HG03159 (cell line): ENCODE results near the gene PHLDB3.

Source experiments
- ATAC-seq: cut with Tn5 transposase; IDR thresholded peaks from one replicate; pipeline ENCODE4 v1.9.1; 2021; ENCODE audit warnings: mild to moderate bottlenecking, moderate library complexity; ENCODE audit not compliant: unreplicated experiment

The PHLDB3 gene

GRCh38 chr19:43471091-43471490 lies 33.5 kb downstream of the PHLDB3 start:
- ATAC-seq: no peak

- no peak for ATAC-seq
Observed at GRCh38 chr19:43470288-43470687, 34.3 kb downstream of the PHLDB3 start.

- ATAC-seq: no peak
Observed at GRCh38 chr19:43469160-43469480, 35.4 kb downstream of the PHLDB3 start.

GRCh38 chr19:43468354-43469159 lies 36.0 kb downstream of the PHLDB3 start:
- ATAC-seq: no peak

GRCh38 chr19:43467730-43468129 lies 36.8 kb downstream of the PHLDB3 start:
- ATAC-seq: no peak

GRCh38 chr19:43467276-43467675 lies 37.3 kb downstream of the PHLDB3 start:
- ATAC-seq: no peak

GRCh38 chr19:43466793-43467192 lies 37.8 kb downstream of the PHLDB3 start:
- no peak for ATAC-seq

- no peak for ATAC-seq
Observed at GRCh38 chr19:43465468-43466120, 39.0 kb downstream of the PHLDB3 start, which contains the start of gene LYPD3. TSS of gene LYPD3 (minus strand) at chr19:43465608. CDS start at chr19:43465571, 37 bp downstream.

- peak; percentile 37 for ATAC-seq
Observed at GRCh38 chr19:43464134-43464775, 40.3 kb downstream of the PHLDB3 start.

GRCh38 chr19:43463381-43464133 lies 41.0 kb downstream of the PHLDB3 start:
- peak; percentile 79 for ATAC-seq

- ATAC-seq: no peak
Observed at GRCh38 chr19:43462785-43463380, 41.7 kb downstream of the PHLDB3 start.

GRCh38 chr19:43462383-43462782 lies 42.2 kb downstream of the PHLDB3 start:
- ATAC-seq: no peak

- no peak for ATAC-seq
Observed at GRCh38 chr19:43461303-43461702, 43.2 kb downstream of the PHLDB3 start.

- ATAC-seq: no peak
Observed at GRCh38 chr19:43460362-43461016, 44.1 kb downstream of the PHLDB3 start.

GRCh38 chr19:43457809-43458208 lies 46.7 kb downstream of the PHLDB3 start:
- no peak for ATAC-seq

GRCh38 chr19:43455321-43456113 lies 49.0 kb downstream of the PHLDB3 start:
- no peak for ATAC-seq

GRCh38 chr19:43454031-43454430 lies 50.5 kb downstream of the PHLDB3 start:
- no peak for ATAC-seq

GRCh38 chr19:43452582-43452981 lies 52.0 kb downstream of the PHLDB3 start:
- no peak for ATAC-seq

GRCh38 chr19:43450545-43450997 lies 54.0 kb downstream of the PHLDB3 start:
- ATAC-seq: no peak
